GM13976 (cell line): Measurements from ENCODE around the gene C13orf42.

Experiments used
- DNase-seq: peaks from one replicate; pipeline ENCODE4 v3.0.0; 2012; ENCODE audit warnings: low spot score
- in situ Hi-C: fragments of 300-500 bp; cut with MboI; formaldehyde crosslinking; loops from one replicate; pipeline ENCODE4 v1.12.0; 2022; ENCODE audit warnings: low sequenced_read_pairs, mixed read lengths, inconsistent platforms; ENCODE audit not compliant: unreplicated experiment
- TF ChIP-seq, protein P1 (sequence below): IDR thresholded peaks from 2 replicates; pipeline ENCODE4 v1.5.1; 2012; ENCODE audit warnings: borderline replicate concordance, mild to moderate bottlenecking; ENCODE audit not compliant: insufficient read depth; ENCODE audit errors: extremely low read depth, missing control alignments, control extremely low read depth

C13orf42 gene

DNA sequence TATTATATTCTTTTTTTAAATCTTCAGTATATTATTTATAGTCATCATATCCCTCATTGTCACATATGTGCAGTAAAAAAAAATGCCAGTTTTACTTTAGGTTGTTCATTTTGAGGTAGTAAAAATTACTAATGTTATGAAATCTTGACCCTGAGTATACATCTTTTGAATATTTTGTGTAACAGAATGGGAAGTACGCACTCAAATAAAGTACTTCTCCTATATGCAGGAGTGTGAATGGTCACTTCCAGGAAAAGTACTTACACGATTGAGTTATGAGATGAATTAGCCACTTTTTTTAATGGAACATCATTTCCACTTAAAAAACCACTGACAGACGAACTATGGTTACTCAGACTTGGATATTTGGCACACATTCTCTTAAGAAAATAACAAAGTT is 58.5 kb downstream of the C13orf42 start:
- no peak for DNase-seq
- in situ Hi-C loops, result loop anchor here (25.0 kb wide), 1 partner anchor 1065 kb away; the partner anchor contains the start of gene TRIM13
- TF ChIP-seq, protein P1, sequence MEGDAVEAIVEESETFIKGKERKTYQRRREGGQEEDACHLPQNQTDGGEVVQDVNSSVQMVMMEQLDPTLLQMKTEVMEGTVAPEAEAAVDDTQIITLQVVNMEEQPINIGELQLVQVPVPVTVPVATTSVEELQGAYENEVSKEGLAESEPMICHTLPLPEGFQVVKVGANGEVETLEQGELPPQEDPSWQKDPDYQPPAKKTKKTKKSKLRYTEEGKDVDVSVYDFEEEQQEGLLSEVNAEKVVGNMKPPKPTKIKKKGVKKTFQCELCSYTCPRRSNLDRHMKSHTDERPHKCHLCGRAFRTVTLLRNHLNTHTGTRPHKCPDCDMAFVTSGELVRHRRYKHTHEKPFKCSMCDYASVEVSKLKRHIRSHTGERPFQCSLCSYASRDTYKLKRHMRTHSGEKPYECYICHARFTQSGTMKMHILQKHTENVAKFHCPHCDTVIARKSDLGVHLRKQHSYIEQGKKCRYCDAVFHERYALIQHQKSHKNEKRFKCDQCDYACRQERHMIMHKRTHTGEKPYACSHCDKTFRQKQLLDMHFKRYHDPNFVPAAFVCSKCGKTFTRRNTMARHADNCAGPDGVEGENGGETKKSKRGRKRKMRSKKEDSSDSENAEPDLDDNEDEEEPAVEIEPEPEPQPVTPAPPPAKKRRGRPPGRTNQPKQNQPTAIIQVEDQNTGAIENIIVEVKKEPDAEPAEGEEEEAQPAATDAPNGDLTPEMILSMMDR, result no peak

GRCh38 chr13:51050021-51050830 is 60.8 kb downstream of the C13orf42 start:
- in situ Hi-C loops, result loop anchor here (25.0 kb wide), 1 partner anchor 1063 kb away; the partner anchor contains the start of gene TRIM13
- TF ChIP-seq, protein P1, result no peak
- DNase-seq, result no peak

GRCh38 chr13:51048616-51049015 is 62.5 kb downstream of the C13orf42 start:
- in situ Hi-C loops, result no loop called here
- TF ChIP-seq, protein P1, result no peak
- DNase-seq, result no peak

DNA sequence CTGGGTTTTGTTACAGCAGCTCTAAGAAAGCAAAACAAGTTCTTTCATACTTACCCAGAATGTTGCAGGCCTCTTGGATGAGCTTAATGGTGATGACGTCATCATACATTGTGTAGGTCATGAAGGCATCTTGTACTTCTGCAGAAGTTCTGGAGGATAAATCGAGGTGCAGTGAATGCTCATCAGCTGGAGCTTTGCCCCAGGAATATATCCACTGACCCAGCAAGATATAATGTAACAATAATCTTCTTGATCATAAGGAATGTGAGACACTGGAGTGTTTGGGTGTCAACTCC is 63.0 kb downstream of the C13orf42 start:
- TF ChIP-seq, protein P1, result no peak
- in situ Hi-C loops, result no loop called here
- DNase-seq, result no peak

GRCh38 chr13:51047434-51048165 is 63.5 kb downstream of the C13orf42 start:
- DNase-seq, result no peak
- TF ChIP-seq, protein P1, result no peak
- in situ Hi-C loops, result no loop called here

GRCh38 chr13:51045451-51045850 is 65.6 kb downstream of the C13orf42 start:
- TF ChIP-seq, protein P1, result no peak
- in situ Hi-C loops, result no loop called here
- DNase-seq, result no peak
